H9 (cell line): ENCODE results near the gene IFT172. TPM values are rescaled to one million over a fixed set of nuclear protein-coding genes. Genes with fewer than 3 reads are reported as not detected.

ENCODE experiments used
- DNase-seq: peaks from one replicate; pipeline ENCODE4 v3.0.0-alpha.2; 2017
- H2AFZ ChIP-seq: one replicate; pipeline ENCODE4 v1.6.1; 2013; ENCODE audit warnings: mild to moderate bottlenecking, low read length, control low read depth, moderate library complexity
- H2AK5ac ChIP-seq: 2 replicates; pipeline ENCODE4 v1.6.1; 2013; ENCODE audit warnings: low read length, control low read depth, mixed read lengths; ENCODE audit not compliant: insufficient read length
- H2BK120ac ChIP-seq: one replicate; pipeline ENCODE4 v1.6.1; 2013; ENCODE audit warnings: low read depth, mild to moderate bottlenecking, low read length, control low read depth, inconsistent platforms; ENCODE audit not compliant: poor library complexity, severe bottlenecking
- H2BK12ac ChIP-seq: 2 replicates; pipeline ENCODE4 v1.6.1; 2013; ENCODE audit warnings: low read length, control low read depth, mixed read lengths, low read depth; ENCODE audit not compliant: insufficient read length
- H2BK15ac ChIP-seq: 2 replicates; pipeline ENCODE4 v1.6.1; 2013; ENCODE audit warnings: low read depth, low read length, control low read depth
- H2BK20ac ChIP-seq: one replicate; pipeline ENCODE4 v1.6.1; 2013; ENCODE audit warnings: low read depth, mild to moderate bottlenecking, low read length, control low read depth, inconsistent platforms; ENCODE audit not compliant: poor library complexity, severe bottlenecking
- H2BK5ac ChIP-seq: 2 replicates; pipeline ENCODE4 v1.6.1; 2013; ENCODE audit warnings: low read length, control low read depth, mixed read lengths; ENCODE audit not compliant: insufficient read length
- H3K14ac ChIP-seq: 2 replicates; pipeline ENCODE4 v1.6.1; 2013; ENCODE audit warnings: low read length, control low read depth; ENCODE audit not compliant: insufficient read depth
- H3K18ac ChIP-seq: 2 replicates; pipeline ENCODE4 v1.6.1; 2013; ENCODE audit warnings: low read depth, mild to moderate bottlenecking, mixed read lengths, low read length, control low read depth; ENCODE audit not compliant: insufficient read length
- H3K23ac ChIP-seq: 2 replicates; pipeline ENCODE4 v1.6.1; 2013; ENCODE audit warnings: low read length, control low read depth, mixed read lengths, low read depth; ENCODE audit not compliant: insufficient read length
- H3K23me2 ChIP-seq: 2 replicates; pipeline ENCODE4 v1.6.1; 2013; ENCODE audit warnings: low read depth, mild to moderate bottlenecking, mixed read lengths, low read length, control low read depth; ENCODE audit not compliant: insufficient read length, poor library complexity, severe bottlenecking
- H3K27ac ChIP-seq: 2 replicates; pipeline ENCODE4 v1.5.1; 2013; ENCODE audit warnings: low read length, control low read depth, mixed read lengths, low read depth; ENCODE audit not compliant: insufficient read length
- H3K27me3 ChIP-seq: 2 replicates; pipeline ENCODE4 v1.6.1; 2013; ENCODE audit warnings: low read length, control low read depth, inconsistent platforms; ENCODE audit not compliant: insufficient read depth
- H3K4ac ChIP-seq: 2 replicates; pipeline ENCODE4 v1.6.1; 2013; ENCODE audit warnings: low read depth, mild to moderate bottlenecking, control low read depth, inconsistent platforms, low read length, moderate library complexity
- H3K4me1 ChIP-seq: 2 replicates; pipeline ENCODE4 v1.6.1; 2013; ENCODE audit warnings: low read length, control low read depth, inconsistent platforms; ENCODE audit not compliant: insufficient read depth
- H3K4me2 ChIP-seq: 2 replicates; pipeline ENCODE4 v1.6.1; 2013; ENCODE audit warnings: low read length, control low read depth, mixed read lengths; ENCODE audit not compliant: insufficient read length, insufficient read depth
- H3K56ac ChIP-seq: 2 replicates; pipeline ENCODE4 v1.6.1; 2013; ENCODE audit warnings: low read depth, mild to moderate bottlenecking, mixed read lengths, low read length, control low read depth; ENCODE audit not compliant: insufficient read length
- H3K79me1 ChIP-seq: 2 replicates; pipeline ENCODE4 v1.6.1; 2013; ENCODE audit warnings: low read depth, mild to moderate bottlenecking, moderate library complexity, low read length, control low read depth, inconsistent platforms; ENCODE audit not compliant: insufficient read depth, poor library complexity, severe bottlenecking
- H3K79me2 ChIP-seq: 2 replicates; pipeline ENCODE4 v1.6.1; 2013; ENCODE audit warnings: low read length, control low read depth, inconsistent platforms; ENCODE audit not compliant: insufficient read depth
- H3K9ac ChIP-seq: 2 replicates; pipeline ENCODE4 v1.6.1; 2013; ENCODE audit warnings: low read length, control low read depth, mixed read lengths; ENCODE audit not compliant: insufficient read length; ENCODE audit errors: extremely low read depth
- H3K9me3 ChIP-seq: one replicate; pipeline ENCODE4 v1.6.1; 2013; ENCODE audit warnings: low read depth, low read length, inconsistent platforms; ENCODE audit not compliant: control insufficient read depth
- H3T11ph ChIP-seq: one replicate; pipeline ENCODE4 v1.6.1; 2013; ENCODE audit warnings: mild to moderate bottlenecking, low read length, control low read depth, inconsistent platforms
- H4K20me1 ChIP-seq: one replicate; pipeline ENCODE4 v1.6.1; 2013; ENCODE audit not compliant: control insufficient read depth, insufficient read length, insufficient read depth
- H4K5ac ChIP-seq: 2 replicates; pipeline ENCODE4 v1.6.1; 2013; ENCODE audit warnings: low read depth, mild to moderate bottlenecking, mixed read lengths, low read length, control low read depth; ENCODE audit not compliant: insufficient read length
- H4K8ac ChIP-seq: replicated peaks from 2 replicates; pipeline ENCODE4 v1.6.1; 2013; ENCODE audit warnings: low read length, control low read depth, mixed read lengths, low read depth; ENCODE audit not compliant: insufficient read length
- H4K91ac ChIP-seq: 2 replicates; pipeline ENCODE4 v1.6.1; 2013; ENCODE audit warnings: low read depth, mild to moderate bottlenecking, moderate library complexity, mixed read lengths, low read length, control low read depth; ENCODE audit not compliant: insufficient read length
- H3K27ac Mint-ChIP-seq, 3 experiments: 2 replicates in 2 of 3; 3 replicates in 1 of 3; pipeline ENCODE4 v1.8.0; 2020 to 2021; ENCODE audit warnings: mixed read lengths in 3 of 3, mild to moderate bottlenecking in 1 of 3, moderate library complexity in 1 of 3
- H3K27me3 Mint-ChIP-seq: 2 replicates; pipeline ENCODE4 v1.8.0; 2021; ENCODE audit warnings: low read depth, mild to moderate bottlenecking, moderate library complexity, mixed read lengths
- H3K36me3 Mint-ChIP-seq, 3 experiments: 2 replicates in 2 of 3; 3 replicates in 1 of 3; pipeline ENCODE4 v1.8.0; 2020 to 2021; ENCODE audit warnings: low read depth in 3 of 3, mixed read lengths in 3 of 3; ENCODE audit not compliant: insufficient read depth in 1 of 3
- H3K4me1 Mint-ChIP-seq, 2 experiments: 2 replicates each; pipeline ENCODE4 v1.8.0; 2020; ENCODE audit warnings: mixed read lengths in 2 of 2
- H3K4me3 Mint-ChIP-seq, 2 experiments: 2 replicates in 1 of 2; 3 replicates in 1 of 2; pipeline ENCODE4 v1.8.0; 2020 to 2021; ENCODE audit warnings: mild to moderate bottlenecking in 2 of 2, mixed read lengths in 2 of 2, moderate library complexity in 1 of 2
- H3K9me3 Mint-ChIP-seq, 2 experiments: 2 replicates in 1 of 2; 3 replicates in 1 of 2; pipeline ENCODE4 v1.8.0; 2020; ENCODE audit warnings: mild to moderate bottlenecking in 2 of 2, mixed read lengths in 2 of 2, moderate library complexity in 1 of 2
- WGBS: extraction: QIAGEN DNeasy Blood & Tissue Kit; methylation state at CpG from one replicate; pipeline ENCODE4 v1.1.7; 2013; ENCODE audit warnings: missing lambda C conversion rate, low lambda C conversion rate, mixed read lengths; ENCODE audit not compliant: insufficient read length; ENCODE audit errors: extremely low coverage; 5-methylcytosine and 5-hydroxymethylcytosine counted together
- total RNA-seq: library from RNA; stranded (reverse); gene quantifications from 2 replicates; pipeline ENCODE4 v1.2.1, GENCODE V29; 2021
- TF ChIP-seq, protein P1 (sequence below): fragments of 200-600 bp; sonication (generic); conservative IDR thresholded peaks from 3 replicates; pipeline ENCODE4 v1.8.0; 2021; ENCODE audit warnings: antibody characterized with exemption, mild to moderate bottlenecking

Gene IFT172
- total RNA-seq, 1 experiment from 2014 or later: 15.5 TPM

DNA sequence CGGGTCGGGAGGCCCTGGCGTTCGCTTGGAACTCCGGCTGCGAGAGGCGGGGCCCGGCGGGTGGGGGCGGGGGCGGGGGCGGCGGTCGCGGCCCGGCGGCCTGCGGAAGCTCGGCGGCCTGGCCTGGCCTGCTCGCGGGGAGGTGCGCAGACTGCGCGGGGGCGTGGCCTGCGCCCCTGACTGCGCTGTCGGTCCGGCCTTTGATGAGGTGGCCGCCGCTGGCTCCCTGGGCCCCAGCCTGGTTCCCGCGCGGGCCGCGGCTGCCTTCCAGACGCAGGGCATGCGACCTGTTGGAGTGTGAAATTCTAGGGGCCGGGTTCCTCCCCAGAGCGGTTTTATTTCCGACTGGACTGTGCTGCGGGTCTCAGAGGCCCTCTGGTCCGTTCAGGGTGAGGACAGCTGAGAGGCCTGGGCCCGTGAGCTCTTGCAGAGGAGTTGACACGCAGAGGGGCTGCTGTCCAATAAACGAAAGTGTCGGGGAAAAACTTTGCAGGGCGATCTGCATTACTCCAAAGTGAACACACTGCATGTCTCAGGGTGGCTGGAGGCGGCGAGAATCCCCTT is 60.5 kb downstream of the IFT172 start:
- no peak overlapping the region for H2AFZ ChIP-seq
- H3K9me3 ChIP-seq: no peaks in the 10 kb centered on the region
- no peak overlapping the region for H3T11ph ChIP-seq
- H3K4me2 ChIP-seq: peak overlapping the region; percentile 78
- H3K23me2 ChIP-seq: peaks cover 3% of the 10 kb centered on the region
- no peak overlapping the region for H3K56ac ChIP-seq
- H2BK12ac ChIP-seq: no peak overlapping the region
- no peak overlapping the region for H2BK120ac ChIP-seq
- H4K20me1 ChIP-seq: no peaks in the 10 kb centered on the region
- peak overlapping the region; percentile 24 for H3K9ac ChIP-seq
- no peak overlapping the region for H2BK15ac ChIP-seq
- peaks cover 6% of the 10 kb centered on the region for H3K79me1 ChIP-seq
- peak; percentile 89 for DNase-seq
- WGBS: no CpG with 5 or more reads among the region's 51 CpGs
- no peak overlapping the region for H3K23ac ChIP-seq
- H4K91ac ChIP-seq: no peak overlapping the region
- no peak overlapping the region for H2BK20ac ChIP-seq
- peak overlapping the region; percentile 92 to 93 for H3K4me3 Mint-ChIP-seq
- no peak overlapping the region for H3K4ac ChIP-seq
- peaks cover 9 to 19% (median 11%) of the 10 kb centered on the region in 3 experiments; a peak in 6 of 7 replicates for H3K36me3 Mint-ChIP-seq
- no peak overlapping the region for H4K5ac ChIP-seq
- no peaks in the 10 kb centered on the region for H3K27me3 ChIP-seq
- H2AK5ac ChIP-seq: no peak overlapping the region
- H3K4me1 ChIP-seq: no peaks in the 10 kb centered on the region
- no peak overlapping the region for H2BK5ac ChIP-seq
- H3K27ac ChIP-seq: no peak overlapping the region
- peak overlapping the region; percentile 33; the same call in 1 of the 2 replicates for H3K14ac ChIP-seq
- H3K18ac ChIP-seq: no peak overlapping the region
- H3K79me2 ChIP-seq: peaks cover 6% of the 10 kb centered on the region; the same call in 1 of the 2 replicates
- peak overlapping the region; percentile 82 to 91 (median 84); a peak in 6 of 7 replicates for H3K27ac Mint-ChIP-seq
- no peaks in the 10 kb centered on the region for H3K27me3 Mint-ChIP-seq
- H3K4me1 Mint-ChIP-seq: peaks cover 18 to 20% of the 10 kb centered on the region in 2 experiments
- TF ChIP-seq, protein P1, sequence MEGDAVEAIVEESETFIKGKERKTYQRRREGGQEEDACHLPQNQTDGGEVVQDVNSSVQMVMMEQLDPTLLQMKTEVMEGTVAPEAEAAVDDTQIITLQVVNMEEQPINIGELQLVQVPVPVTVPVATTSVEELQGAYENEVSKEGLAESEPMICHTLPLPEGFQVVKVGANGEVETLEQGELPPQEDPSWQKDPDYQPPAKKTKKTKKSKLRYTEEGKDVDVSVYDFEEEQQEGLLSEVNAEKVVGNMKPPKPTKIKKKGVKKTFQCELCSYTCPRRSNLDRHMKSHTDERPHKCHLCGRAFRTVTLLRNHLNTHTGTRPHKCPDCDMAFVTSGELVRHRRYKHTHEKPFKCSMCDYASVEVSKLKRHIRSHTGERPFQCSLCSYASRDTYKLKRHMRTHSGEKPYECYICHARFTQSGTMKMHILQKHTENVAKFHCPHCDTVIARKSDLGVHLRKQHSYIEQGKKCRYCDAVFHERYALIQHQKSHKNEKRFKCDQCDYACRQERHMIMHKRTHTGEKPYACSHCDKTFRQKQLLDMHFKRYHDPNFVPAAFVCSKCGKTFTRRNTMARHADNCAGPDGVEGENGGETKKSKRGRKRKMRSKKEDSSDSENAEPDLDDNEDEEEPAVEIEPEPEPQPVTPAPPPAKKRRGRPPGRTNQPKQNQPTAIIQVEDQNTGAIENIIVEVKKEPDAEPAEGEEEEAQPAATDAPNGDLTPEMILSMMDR: no peak
- no peaks in the 10 kb centered on the region for H3K9me3 Mint-ChIP-seq
- no peak overlapping the region for H4K8ac ChIP-seq
